HUES6 (cell line): ENCODE data around the gene RELA.

Experiments used
- H3K27ac ChIP-seq: 2 replicates; pipeline ENCODE4 v1.7.0; 2013; ENCODE audit warnings: low read depth, mild to moderate bottlenecking, low read length, inconsistent platforms
- H3K27me3 ChIP-seq: 2 replicates; pipeline ENCODE4 v1.6.1; 2013; ENCODE audit warnings: low read length; ENCODE audit not compliant: control insufficient read depth, insufficient read depth
- H3K36me3 ChIP-seq: 2 replicates; pipeline ENCODE4 v1.6.1; 2013; ENCODE audit warnings: low read length; ENCODE audit not compliant: control insufficient read depth, insufficient read depth
- H3K4me1 ChIP-seq: 2 replicates; pipeline ENCODE4 v1.6.1; 2013; ENCODE audit warnings: low read length; ENCODE audit not compliant: control insufficient read depth, insufficient read depth
- H3K4me3 ChIP-seq: 2 replicates; pipeline ENCODE4 v1.5.1; 2013; ENCODE audit warnings: low read depth, low read length
- H3K9ac ChIP-seq: one replicate; pipeline ENCODE4 v1.6.1; 2013; ENCODE audit warnings: mild to moderate bottlenecking, low read length
- H3K9me3 ChIP-seq: 2 replicates; pipeline ENCODE4 v1.6.1; 2013; ENCODE audit warnings: low read depth, low read length; ENCODE audit not compliant: control insufficient read depth, insufficient read depth

The RELA gene

DNA sequence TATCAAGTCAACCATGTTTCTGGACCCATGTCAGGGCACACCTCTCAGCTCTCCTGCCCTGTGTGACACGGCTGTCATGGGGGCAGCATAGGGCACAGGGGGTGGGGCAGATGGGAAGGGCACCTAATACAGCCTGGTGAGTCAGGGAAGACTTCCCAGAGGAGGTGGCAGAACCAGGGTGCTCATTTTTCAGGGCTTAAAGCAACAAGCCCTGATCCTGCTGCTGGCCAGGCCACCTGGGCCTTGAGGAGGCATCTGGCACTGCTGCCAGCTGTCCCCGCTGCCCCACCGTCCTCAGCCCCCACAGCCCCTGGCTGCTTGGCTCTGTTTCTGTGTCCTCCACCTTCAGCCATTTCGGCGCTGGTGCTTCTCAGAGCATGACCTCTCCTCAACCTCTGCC, 53.1 kb downstream of the RELA start:
- Histone ChIP-seq H3K27me3 (no peaks in the 10 kb centered on the region), H3K27ac (no peak overlapping the region), H3K36me3 (peaks cover 15% of the 10 kb centered on the region), H3K4me3 (no peak overlapping the region), H3K9ac (no peak overlapping the region), H3K9me3 (no peaks in the 10 kb centered on the region), H3K4me1 (peaks cover 36% of the 10 kb centered on the region)

DNA sequence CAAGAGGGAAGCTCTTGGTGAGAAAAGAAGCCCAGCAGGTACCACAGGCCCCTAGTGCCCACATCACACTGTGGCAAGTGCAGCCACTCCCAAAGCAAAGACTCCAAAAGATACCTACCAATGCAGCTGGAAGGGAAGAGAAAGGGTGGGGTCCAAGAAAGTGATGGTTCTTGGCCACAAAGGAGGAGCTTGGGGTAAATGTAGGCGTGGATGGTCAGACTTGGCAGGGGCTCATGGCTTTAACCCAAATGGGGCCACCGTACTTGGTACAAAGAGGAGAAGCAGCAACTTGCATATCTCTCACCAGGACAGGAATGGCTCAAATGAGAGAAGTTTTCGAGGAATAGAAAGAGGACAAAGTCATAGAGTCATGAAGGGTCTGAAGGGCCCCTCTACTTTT, 53.5 kb downstream of the RELA start:
- no peaks in the 10 kb centered on the region for H3K9me3 ChIP-seq
- peaks cover 20% of the 10 kb centered on the region for H3K36me3 ChIP-seq
- no peak overlapping the region for H3K4me3 ChIP-seq
- no peaks in the 10 kb centered on the region for H3K27me3 ChIP-seq
- H3K27ac ChIP-seq: no peak overlapping the region
- no peak overlapping the region for H3K9ac ChIP-seq
- H3K4me1 ChIP-seq: peaks cover 36% of the 10 kb centered on the region

DNA sequence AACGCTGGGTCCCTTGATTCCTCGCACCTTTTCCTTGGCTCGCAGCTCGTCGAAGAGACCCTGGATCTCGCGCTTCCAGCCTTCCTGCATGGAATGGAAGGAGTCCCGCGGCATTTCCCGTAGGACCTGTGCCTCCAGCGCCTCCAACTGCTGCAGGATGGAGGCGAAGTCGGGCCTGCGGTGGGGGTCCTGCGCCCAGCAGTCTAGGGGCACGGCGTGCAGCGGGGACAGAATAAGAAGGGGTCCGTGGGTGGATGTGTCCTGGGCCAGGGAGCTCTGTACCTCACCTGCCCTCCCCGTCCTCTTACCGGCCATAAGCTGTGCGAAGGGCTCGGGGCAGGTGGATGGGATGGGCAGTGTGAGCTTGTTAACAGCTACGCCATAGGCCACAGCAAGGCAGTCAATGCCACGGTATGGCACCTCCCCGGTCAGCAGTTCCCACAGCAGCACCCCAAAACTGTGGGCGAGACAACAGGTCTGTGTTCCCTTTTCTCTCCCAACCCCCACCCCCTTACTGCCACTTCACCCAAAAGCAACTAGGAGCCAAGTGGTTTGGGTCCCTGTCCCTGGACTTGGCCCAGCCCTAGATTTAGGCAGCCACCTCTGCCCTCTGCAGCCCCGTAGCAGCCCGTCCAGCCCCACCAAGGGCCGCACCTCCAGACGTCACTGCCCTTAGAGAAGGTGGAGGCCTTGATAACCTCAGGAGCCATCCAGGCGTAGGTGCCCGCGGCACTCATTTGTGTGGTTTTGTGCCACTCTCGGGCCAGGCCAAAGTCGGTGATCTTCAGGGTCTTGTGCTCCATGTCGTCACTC, 54.9 kb downstream of the RELA start:
- H3K27me3 ChIP-seq: no peaks in the 10 kb centered on the region
- H3K27ac ChIP-seq: no peak overlapping the region
- H3K9ac ChIP-seq: no peak overlapping the region
- peaks cover 30% of the 10 kb centered on the region for H3K4me1 ChIP-seq
- H3K4me3 ChIP-seq: peak overlapping the region; percentile 57
- no peaks in the 10 kb centered on the region for H3K9me3 ChIP-seq
- peaks cover 32% of the 10 kb centered on the region for H3K36me3 ChIP-seq

DNA sequence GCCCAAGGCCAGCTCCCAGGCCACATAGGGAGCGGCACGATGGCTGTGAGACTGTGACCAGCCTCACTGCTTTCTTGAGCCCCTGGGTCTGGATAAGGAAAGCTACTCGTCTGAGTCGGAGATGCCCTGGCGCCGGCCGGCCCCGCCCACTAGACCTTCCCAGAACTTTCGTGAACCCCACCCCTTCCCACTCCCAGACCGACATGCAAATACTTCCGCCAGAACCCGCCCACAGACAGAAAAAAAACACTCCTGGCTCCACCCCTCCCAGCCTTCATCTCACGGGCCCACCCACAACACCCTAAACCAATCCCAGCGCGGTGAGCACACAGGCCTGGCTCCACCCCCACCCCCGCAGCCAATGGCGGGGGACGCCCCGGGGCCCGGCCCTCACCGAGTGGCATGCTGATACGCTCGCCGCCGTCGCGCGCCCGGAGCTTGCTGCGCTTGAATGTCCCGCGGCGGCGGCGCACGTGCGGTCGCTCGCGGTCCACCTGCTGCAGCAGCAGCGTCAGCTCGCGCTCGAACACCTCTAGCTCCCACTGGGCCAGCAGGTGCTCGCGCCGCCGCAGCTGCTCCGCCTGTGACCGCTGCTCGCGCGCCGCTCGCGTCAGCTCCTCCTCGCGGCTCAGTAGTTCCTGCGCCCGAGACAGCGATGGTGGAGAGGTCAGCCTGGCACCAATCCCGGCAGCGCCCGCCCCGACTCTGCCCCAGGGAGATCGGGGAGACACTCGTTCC, 55.7 kb downstream of the RELA start:
- peaks cover 32% of the 10 kb centered on the region for H3K36me3 ChIP-seq
- H3K27me3 ChIP-seq: no peaks in the 10 kb centered on the region
- H3K27ac ChIP-seq: no peak overlapping the region; the same call in 1 of the 2 replicates
- peaks cover 22% of the 10 kb centered on the region for H3K4me1 ChIP-seq
- H3K9me3 ChIP-seq: no peaks in the 10 kb centered on the region
- peak overlapping the region; percentile 57 for H3K4me3 ChIP-seq
- no peak overlapping the region for H3K9ac ChIP-seq

DNA sequence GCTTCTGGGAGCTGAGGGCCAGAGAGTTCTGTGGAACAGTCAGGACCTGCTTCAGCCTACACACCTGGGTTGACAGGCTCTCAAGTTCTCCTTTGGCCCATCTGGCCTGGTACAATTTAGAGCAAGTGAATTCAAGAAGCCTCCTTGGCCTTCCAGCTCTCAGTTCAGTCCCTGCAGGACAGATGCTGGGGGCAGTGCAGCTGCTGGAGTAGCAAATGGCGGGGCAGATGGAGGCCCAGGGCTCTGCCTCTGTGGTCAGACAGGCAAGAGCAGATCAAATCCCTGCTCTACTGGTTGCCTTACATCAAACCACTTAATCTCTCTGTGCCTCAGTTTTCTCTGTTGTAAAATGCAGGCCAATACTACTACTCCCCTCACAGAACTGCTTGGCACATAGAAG, 58.5 kb downstream of the RELA start:
- H3K27me3 ChIP-seq: no peaks in the 10 kb centered on the region
- no peak overlapping the region for H3K9ac ChIP-seq
- no peak overlapping the region for H3K4me3 ChIP-seq
- H3K27ac ChIP-seq: no peak overlapping the region
- peaks cover 15% of the 10 kb centered on the region for H3K4me1 ChIP-seq
- H3K9me3 ChIP-seq: no peaks in the 10 kb centered on the region
- peaks cover 31% of the 10 kb centered on the region for H3K36me3 ChIP-seq
